Esophagus squamous epithelium (tissue), 5 donors: ENCODE results near the gene ECT2. TPM values are rescaled to one million over a fixed set of nuclear protein-coding genes. Genes with fewer than 3 reads are reported as not detected.

ENCODE experiments used
- DNase-seq: peaks from one replicate; lab custom pipeline; 2025; lab: John Stamatoyannopoulos, UW
- H3K27ac ChIP-seq, 4 donors: fragments of 200-600 bp; sonication (generic); one replicate each; pipeline ENCODE4 v1.5.1; 2016 to 2019; ENCODE audit warnings: mild to moderate bottlenecking in 1 of 4
- H3K27me3 ChIP-seq, 4 donors: fragments of 200-600 bp; sonication (generic); 1 replicate in 3 of 4; 2 replicates in 1 of 4; pipeline versions ENCODE4 v1.5.1 to v1.6.0; 2017 to 2021; ENCODE audit warnings: antibody characterized with exemption in 1 of 4
- H3K36me3 ChIP-seq, 3 donors: fragments of 200-600 bp; sonication (generic); one replicate each; pipeline ENCODE4 v1.5.1; 2016 to 2019
- H3K4me1 ChIP-seq, 3 donors: fragments of 200-600 bp; sonication (generic); one replicate each; pipeline ENCODE4 v1.5.1; 2017 to 2019
- H3K4me3 ChIP-seq, 4 donors: fragments of 200-600 bp; sonication (generic); 1 replicate in 3 of 4; 2 replicates in 1 of 4; pipeline ENCODE4 v1.5.1; 2016 to 2019; ENCODE audit warnings: mild to moderate bottlenecking in 2 of 4, moderate library complexity in 1 of 4
- H3K9me3 ChIP-seq, 3 donors: fragments of 200-600 bp; sonication (generic); one replicate each; pipeline ENCODE4 v1.5.1; 2016 to 2019
- CTCF ChIP-seq, 6 experiments: fragments of 450-650 bp in 4 of 6; fragments of 200-600 bp in 2 of 6; sonication (generic) in 2 of 6; IDR thresholded peaks; one replicate each; pipeline ENCODE4 v1.5.1; 2016 to 2019; ENCODE audit warnings: antibody characterized with exemption in 6 of 6, mild to moderate bottlenecking in 4 of 6, moderate library complexity in 4 of 6
- POLR2A ChIP-seq, 4 donors: fragments of 450-650 bp; IDR thresholded peaks; one replicate each; pipeline ENCODE4 v1.6.1; 2017; ENCODE audit warnings: antibody characterized with exemption in 4 of 4, mild to moderate bottlenecking in 4 of 4, moderate library complexity in 3 of 4
- WGBS, 2 donors: methylation state at CpG; one replicate each; pipeline ENCODE4 v1.1.5; 2018; 5-methylcytosine and 5-hydroxymethylcytosine counted together
- intact Hi-C: fragments of 100-400 bp; cut with DNase I; formaldehyde crosslinking; loops from one replicate; pipeline ENCODE4 v1.15.0; 2022
- total RNA-seq, 4 donors: library from RNA; depleted of rRNA; stranded (reverse); fragments of >200 nt; gene quantifications; one replicate each; pipeline ENCODE4 v1.1.0, GENCODE V29; 2016
- donor health status: DM: yes; HTN: yes; CAD: no.

The ECT2 gene
- total RNA-seq, 4 donors from 2014 or later: 7.7 to 30.5 (median 17.7) TPM

DNA sequence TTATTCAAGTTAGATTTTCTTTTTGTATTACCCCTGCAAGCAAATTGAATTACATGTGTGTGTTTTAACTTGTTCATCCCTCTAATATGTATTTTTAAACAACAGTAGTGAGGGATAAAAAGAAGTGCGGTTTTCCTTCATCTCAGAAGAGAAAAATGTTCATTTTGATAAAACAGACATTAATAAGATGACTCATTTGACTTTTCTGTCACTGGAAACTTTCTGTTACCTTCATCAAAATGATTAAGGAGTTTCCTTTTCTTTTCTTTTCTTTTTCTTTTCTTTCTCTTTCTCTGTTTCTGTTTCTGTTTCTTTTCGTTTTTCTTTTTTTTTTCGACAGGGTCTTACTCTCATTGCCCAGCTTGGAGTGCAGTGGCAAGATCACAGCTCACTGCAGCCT lies 53.0 kb downstream of the ECT2 start:
- H3K27ac ChIP-seq: no peak overlapping the region
- no peaks in the 10 kb centered on the region for H3K9me3 ChIP-seq
- 71 to 75% methylated on average over 3 of the region's 3 CpGs for WGBS, 2 donors
- H3K4me1 ChIP-seq: no peaks in the 10 kb centered on the region
- intact Hi-C loops: no loop called here
- H3K4me3 ChIP-seq: no peak overlapping the region
- DNase-seq: no peak
- no peaks in the 10 kb centered on the region for H3K27me3 ChIP-seq
- H3K36me3 ChIP-seq: peaks cover 0 to 35% (median 0%) of the 10 kb centered on the region in 3 donors
- TF ChIP-seq POLR2A (IDR thresholded peaks at IDR 0.05) (no peak), CTCF (IDR thresholded peaks at IDR 0.05) (no peak)

GRCh38 chr3:172804323-172804722 lies 53.8 kb downstream of the ECT2 start:
- Histone ChIP-seq H3K36me3 (peaks cover 0 to 38% (median 0%) of the 10 kb centered on the region in 3 donors), H3K4me1 (no peaks in the 10 kb centered on the region), H3K27ac (no peak overlapping the region), H3K4me3 (no peak overlapping the region), H3K27me3 (no peaks in the 10 kb centered on the region), H3K9me3 (no peaks in the 10 kb centered on the region)
- WGBS, 2 donors: 97 to 100% methylated on average over 1 of the region's 1 CpG
- intact Hi-C loops: no loop called here
- DNase-seq: no peak
- no peak for TF ChIP-seq CTCF (IDR thresholded peaks at IDR 0.05)
- no peak for TF ChIP-seq POLR2A (IDR thresholded peaks at IDR 0.05)

- Histone ChIP-seq H3K27ac (no peak overlapping the region), H3K36me3 (peaks cover 0 to 37% (median 0%) of the 10 kb centered on the region in 3 donors), H3K4me1 (no peaks in the 10 kb centered on the region), H3K9me3 (no peaks in the 10 kb centered on the region), H3K4me3 (no peak overlapping the region), H3K27me3 (no peaks in the 10 kb centered on the region)
- intact Hi-C loops: no loop called here
- TF ChIP-seq CTCF (IDR thresholded peaks at IDR 0.05) (peak in 4 of 6 experiments; percentile 15 to 45 (median 20)), POLR2A (IDR thresholded peaks at IDR 0.05) (no peak)
- 55% methylated on average over 4 of the region's 4 CpGs for WGBS, 2 donors
- DNase-seq: no peak
Measured at GRCh38 chr3:172808969-172809546, 58.5 kb downstream of the ECT2 start.

DNA sequence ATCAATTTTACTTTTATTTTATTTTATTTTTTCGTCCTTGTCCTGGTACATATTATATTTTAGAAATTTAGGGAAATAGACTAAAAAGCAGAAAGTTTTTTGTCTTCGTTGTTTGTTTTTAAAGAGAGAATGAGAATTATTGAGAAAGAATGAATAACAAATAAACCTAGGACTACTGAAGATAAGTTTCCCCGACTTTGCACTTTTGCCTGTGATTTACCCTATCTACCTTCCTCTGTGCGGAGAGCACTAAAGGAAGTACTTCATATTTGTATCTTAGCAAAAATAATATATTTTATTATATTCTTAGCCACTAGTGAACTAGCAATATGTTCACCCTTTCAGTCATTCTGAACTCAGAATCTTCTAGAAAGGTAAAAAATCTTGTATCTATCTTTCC lies 60.6 kb downstream of the ECT2 start:
- peaks cover 0 to 27% (median 0%) of the 10 kb centered on the region in 3 donors for H3K36me3 ChIP-seq
- H3K27ac ChIP-seq: no peak overlapping the region
- WGBS, 2 donors: 96 to 98% methylated on average over 4 of the region's 4 CpGs
- TF ChIP-seq CTCF (IDR thresholded peaks at IDR 0.05) (no peak), POLR2A (IDR thresholded peaks at IDR 0.05) (no peak)
- intact Hi-C loops: no loop called here
- DNase-seq: no peak
- H3K27me3 ChIP-seq: no peaks in the 10 kb centered on the region
- no peaks in the 10 kb centered on the region for H3K9me3 ChIP-seq
- no peak overlapping the region for H3K4me3 ChIP-seq
- no peaks in the 10 kb centered on the region for H3K4me1 ChIP-seq

DNA sequence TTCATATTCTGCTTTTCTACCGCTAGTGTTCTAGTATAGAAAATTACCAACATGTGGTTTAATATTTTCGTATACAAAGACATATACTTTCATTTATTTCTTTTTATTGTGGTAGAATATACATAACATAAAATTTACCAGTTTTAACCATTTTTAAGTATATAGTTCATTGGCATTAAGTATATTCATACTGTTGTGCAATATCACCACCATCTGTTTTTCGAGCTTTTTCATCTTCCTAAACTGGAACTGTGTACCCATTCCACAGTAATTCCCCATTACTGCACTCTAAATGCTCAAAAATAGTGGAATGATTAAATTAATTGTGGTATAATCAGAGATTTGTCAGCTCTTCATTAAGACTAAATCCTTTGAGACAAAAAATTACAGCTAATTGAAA lies 62.9 kb downstream of the ECT2 start:
- Histone ChIP-seq H3K9me3 (no peaks in the 10 kb centered on the region), H3K4me3 (no peak overlapping the region), H3K4me1 (no peaks in the 10 kb centered on the region), H3K36me3 (peaks cover 0 to 8% (median 0%) of the 10 kb centered on the region in 3 donors), H3K27ac (no peak overlapping the region), H3K27me3 (no peaks in the 10 kb centered on the region)
- DNase-seq: no peak
- intact Hi-C loops: no loop called here
- 95 to 96% methylated on average over 3 of the region's 3 CpGs for WGBS, 2 donors
- TF ChIP-seq POLR2A (IDR thresholded peaks at IDR 0.05): no peak
- TF ChIP-seq CTCF (IDR thresholded peaks at IDR 0.05): no peak
